Tibial nerve (tissue), 4 donors: ENCODE results near the gene DDTL. TPM values are rescaled to one million over a fixed set of nuclear protein-coding genes. Genes with fewer than 3 reads are reported as not detected.
"Not testable (repeated sequence)": the region's sequence is repeated elsewhere in the genome, so short reads cannot be mapped to it uniquely, and the experiment has no call there.

Experiments
- DNase-seq, 2 donors: peaks; one replicate each; pipeline ENCODE4 v3.0.0-alpha.2; 2019; ENCODE audit warnings: low spot score in 2 of 2
- H3K27ac ChIP-seq, 4 donors: fragments of 200-600 bp; sonication (generic) in 3 of 4; one replicate each; pipeline ENCODE4 v1.5.1; 2017 to 2019; ENCODE audit warnings: mild to moderate bottlenecking in 1 of 4
- H3K27me3 ChIP-seq, 2 donors: fragments of 200-600 bp; sonication (generic) in 1 of 2; one replicate each; pipeline versions ENCODE4 v1.5.1 to v1.6.0; 2017 to 2019
- H3K36me3 ChIP-seq, 3 donors: fragments of 200-600 bp; sonication (generic); one replicate each; pipeline ENCODE4 v1.5.1; 2018 to 2019
- H3K4me1 ChIP-seq, 4 donors: fragments of 200-600 bp; sonication (generic) in 3 of 4; one replicate each; pipeline ENCODE4 v1.5.1; 2017 to 2019
- H3K4me3 ChIP-seq, 4 donors: fragments of 200-600 bp; sonication (generic) in 3 of 4; one replicate each; pipeline ENCODE4 v1.5.1; 2017 to 2019; ENCODE audit warnings: mild to moderate bottlenecking in 1 of 4, moderate library complexity in 1 of 4
- H3K9me3 ChIP-seq, 4 donors: fragments of 200-600 bp; sonication (generic) in 3 of 4; one replicate each; pipeline ENCODE4 v1.5.1; 2017 to 2019
- CTCF ChIP-seq, 5 experiments: fragments of 200-600 bp in 3 of 5; fragments of 450-650 bp in 2 of 5; sonication (generic) in 3 of 5; IDR thresholded peaks; one replicate each; pipeline ENCODE4 v1.5.1; 2016 to 2019; ENCODE audit warnings: antibody characterized with exemption in 5 of 5, mild to moderate bottlenecking in 3 of 5, moderate library complexity in 2 of 5
- EP300 ChIP-seq, 2 donors: sonication (generic); formaldehyde crosslinking; IDR thresholded peaks; one replicate each; pipeline ENCODE4 v1.6.1; 2017; ENCODE audit warnings: antibody characterized with exemption in 2 of 2, mild to moderate bottlenecking in 1 of 2
- POLR2A ChIP-seq, 2 donors: fragments of 450-650 bp; IDR thresholded peaks; one replicate each; pipeline ENCODE4 v1.6.1; 2017; ENCODE audit warnings: antibody characterized with exemption in 2 of 2, mild to moderate bottlenecking in 2 of 2, moderate library complexity in 2 of 2
- WGBS, 2 donors: methylation state at CpG; one replicate each; pipeline ENCODE4 v1.1.5; 2018; 5-methylcytosine and 5-hydroxymethylcytosine counted together
- total RNA-seq, 4 donors: library from RNA; depleted of rRNA; stranded (reverse); fragments of >200 nt; gene quantifications; one replicate each; pipeline ENCODE4 v1.1.0, GENCODE V29; 2016

The DDTL gene
- total RNA-seq = 1 to 10 TPM in 3 of 4 donors, not detected in 1; 2.4 to 4.6 (median 3.3) TPM

GRCh38 chr22:23966568-23966967 lies at the start of gene DDTL:
Gene DDTL (plus strand): TSS chr22:23966888. CDS start chr22:23966915, 27 bp downstream.
- DNase-seq, H3K4me1 ChIP-seq, H3K27ac ChIP-seq, H3K27me3 ChIP-seq, H3K9me3 ChIP-seq, H3K4me3 ChIP-seq: not testable (repeated sequence)
- H3K36me3 ChIP-seq = peaks cover 0 to 26% (median 8%) of the 10 kb centered on the region in 3 donors
- no CpG with 5 or more reads among the region's 30 CpGs for WGBS, 2 donors

GRCh38 chr22:23920267-23920611 lies 46.4 kb upstream of the DDTL start:
- not testable (repeated sequence) for H3K9me3 ChIP-seq, H3K4me1 ChIP-seq, DNase-seq, H3K27ac ChIP-seq, H3K4me3 ChIP-seq, H3K27me3 ChIP-seq
- whole genome bisulfite sequencing, 2 donors = 89 to 90% methylated on average over 1 of the region's 1 CpG
- H3K36me3 ChIP-seq = peaks cover 0 to 21% (median 13%) of the 10 kb centered on the region in 3 donors

DNA sequence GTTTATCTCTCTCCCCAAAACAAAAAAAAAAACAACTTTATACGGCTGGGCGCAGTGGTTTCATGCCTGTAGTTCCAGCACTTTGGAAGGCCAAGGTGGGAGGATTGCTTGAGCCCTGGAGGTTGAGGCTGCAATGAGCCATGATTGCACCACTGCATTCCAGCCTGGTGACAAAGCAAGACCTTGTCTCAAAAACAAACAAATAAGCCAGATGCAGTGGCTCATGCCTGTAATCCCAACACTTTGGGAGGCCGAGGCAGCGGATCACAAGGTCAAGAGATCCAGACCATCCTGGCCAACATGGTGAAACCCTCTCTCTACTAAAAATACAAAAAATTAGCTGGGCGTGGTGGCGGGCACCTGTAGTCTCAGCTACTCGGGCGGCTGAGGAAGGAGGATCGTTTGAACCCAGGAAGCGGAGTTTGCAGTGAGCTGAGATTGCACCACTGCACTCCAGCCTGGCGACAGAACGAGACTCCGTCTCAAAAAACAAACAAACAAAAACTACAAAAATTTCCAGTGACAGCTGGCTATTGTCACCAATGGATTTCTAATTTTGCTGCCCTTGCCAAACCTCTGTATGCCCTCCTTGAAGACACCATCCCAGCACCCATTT lies 45.0 kb upstream of the DDTL start:
- not testable (repeated sequence) for H3K4me3 ChIP-seq, H3K27me3 ChIP-seq, H3K4me1 ChIP-seq, H3K27ac ChIP-seq, DNase-seq
- Histone ChIP-seq H3K9me3 (peaks cover 0 to 15% (median 0%) of the 10 kb centered on the region in 4 donors), H3K36me3 (peaks cover 0 to 36% (median 19%) of the 10 kb centered on the region in 3 donors)
- 92 to 93% methylated on average over 13 of the region's 13 CpGs for WGBS, 2 donors

DNA sequence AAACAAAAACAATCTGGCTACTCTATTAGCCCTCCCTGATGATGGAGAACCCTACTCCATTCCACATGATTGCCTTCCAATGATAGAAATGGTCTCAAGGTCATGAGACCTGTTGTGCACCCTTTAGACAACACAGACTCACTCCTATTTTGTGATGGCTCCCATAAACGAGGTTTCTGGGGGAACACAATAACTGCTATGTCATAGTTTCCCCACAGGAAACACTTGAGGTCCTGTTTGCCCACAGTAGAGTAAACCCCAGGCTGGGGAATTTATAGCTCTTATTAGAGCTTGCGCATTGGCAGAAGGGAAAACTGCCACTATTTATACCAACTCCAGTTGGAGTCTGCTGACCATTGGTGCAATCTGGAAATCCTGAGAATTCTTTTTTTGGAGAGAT lies 43.8 kb upstream of the DDTL start:
- peaks cover 0 to 15% (median 0%) of the 10 kb centered on the region in 4 donors for H3K9me3 ChIP-seq
- no peak overlapping the region for H3K27ac ChIP-seq
- TF ChIP-seq CTCF (IDR thresholded peaks at IDR 0.05) (no peak), POLR2A (IDR thresholded peaks at IDR 0.05) (no peak), EP300 (IDR thresholded peaks at IDR 0.05) (no peak)
- WGBS, 2 donors = 49 to 69% methylated on average over 2 of the region's 2 CpGs
- no peaks in the 10 kb centered on the region for H3K27me3 ChIP-seq
- no peak overlapping the region for H3K4me3 ChIP-seq
- H3K4me1 ChIP-seq = no peaks in the 10 kb centered on the region
- no peak for DNase-seq
- H3K36me3 ChIP-seq = peaks cover 0 to 36% (median 19%) of the 10 kb centered on the region in 3 donors

DNA sequence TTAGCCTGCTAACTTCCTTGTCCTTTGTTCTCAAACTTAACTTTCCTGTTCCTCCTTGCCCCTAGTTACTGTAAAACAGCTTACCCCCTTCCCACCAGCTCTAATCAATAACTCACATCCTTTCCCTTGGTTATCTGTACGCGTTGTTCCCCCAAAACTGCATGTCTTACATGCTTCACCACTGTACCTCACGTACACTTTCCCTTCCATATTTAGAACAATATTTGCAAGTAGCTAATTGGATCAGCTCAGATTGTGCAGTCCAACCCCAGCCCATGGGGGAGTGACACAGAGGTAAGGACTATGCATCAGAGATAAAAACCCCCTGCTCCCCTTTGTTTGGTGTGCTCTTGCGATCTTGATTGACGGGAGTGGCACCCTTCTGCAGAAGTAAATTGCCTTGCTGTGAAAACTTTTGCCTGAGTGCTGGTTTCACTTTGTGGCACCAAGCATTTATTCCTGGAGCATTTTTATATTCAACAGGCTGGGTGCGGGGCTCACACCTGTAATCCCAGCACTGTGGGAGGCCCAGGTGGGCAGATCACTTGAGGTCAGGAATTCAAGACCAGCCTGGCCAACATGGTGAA lies 41.6 kb upstream of the DDTL start:
- Histone ChIP-seq H3K27me3 (no peaks in the 10 kb centered on the region), H3K27ac (no peak overlapping the region), H3K9me3 (peaks cover 0 to 15% (median 0%) of the 10 kb centered on the region in 4 donors), H3K36me3 (peaks cover 0 to 44% (median 19%) of the 10 kb centered on the region in 3 donors), H3K4me3 (no peak overlapping the region), H3K4me1 (no peaks in the 10 kb centered on the region)
- DNase-seq = no peak
- WGBS, 2 donors = 97 to 99% methylated on average over 5 of the region's 6 CpGs
- TF ChIP-seq CTCF (IDR thresholded peaks at IDR 0.05) (no peak), EP300 (IDR thresholded peaks at IDR 0.05) (no peak), POLR2A (IDR thresholded peaks at IDR 0.05) (no peak)

- H3K4me1 ChIP-seq = no peaks in the 10 kb centered on the region
- peaks cover 0 to 15% (median 0%) of the 10 kb centered on the region in 4 donors for H3K9me3 ChIP-seq
- no peak for DNase-seq
- TF ChIP-seq EP300 (IDR thresholded peaks at IDR 0.05) (no peak), POLR2A (IDR thresholded peaks at IDR 0.05) (no peak), CTCF (IDR thresholded peaks at IDR 0.05) (no peak)
- no peaks in the 10 kb centered on the region for H3K27me3 ChIP-seq
- no peak overlapping the region for H3K4me3 ChIP-seq
- WGBS, 2 donors = 73 to 75% methylated on average over 14 of the region's 14 CpGs
- H3K36me3 ChIP-seq = peaks cover 0 to 51% (median 19%) of the 10 kb centered on the region in 3 donors
- H3K27ac ChIP-seq = no peak overlapping the region
Measured at GRCh38 chr22:23926561-23926960, 40.1 kb upstream of the DDTL start.
